WTC11 (cell line): ENCODE data around the gene TMX4. TPM values are rescaled to one million over a fixed set of nuclear protein-coding genes. Genes with fewer than 3 reads are reported as not detected.

Experiments
- ATAC-seq: fragments of 200-7000 bp; cut with Tn5 transposase; 2 replicates; pipeline ENCODE4 v1.10.0; 2021; ENCODE audit warnings: mild to moderate bottlenecking, moderate library complexity
- CTCF ChIA-PET: fragments of 300-600 bp; sonication (Branson Sonifier 250); formaldehyde crosslinking; loops from one replicate; lab custom pipeline; 2021; ENCODE audit warnings: antibody characterized with exemption; lab: Charles Lee
- POLR2A ChIA-PET: fragments of 350-600 bp; sonication (Branson Sonifier 250); formaldehyde crosslinking; loops from one replicate; lab custom pipeline; 2021; ENCODE audit warnings: antibody characterized with exemption; lab: Charles Lee
- DNase-seq: peaks from one replicate; pipeline ENCODE4 v3.0.0; 2021; ENCODE audit warnings: low spot score
- H3K27ac Mint-ChIP-seq: 2 replicates; pipeline ENCODE4 v1.8.0; 2021; ENCODE audit warnings: mixed read lengths
- H3K27me3 Mint-ChIP-seq: 2 replicates; pipeline ENCODE4 v1.8.0; 2021; ENCODE audit warnings: low read depth, mild to moderate bottlenecking, moderate library complexity, mixed read lengths
- H3K36me3 Mint-ChIP-seq: 2 replicates; pipeline ENCODE4 v1.8.0; 2021; ENCODE audit warnings: mixed read lengths
- H3K4me1 Mint-ChIP-seq: 2 replicates; pipeline ENCODE4 v1.8.0; 2022; ENCODE audit warnings: mixed read lengths
- H3K4me3 Mint-ChIP-seq: 2 replicates; pipeline ENCODE4 v1.8.0; 2021; ENCODE audit warnings: mild to moderate bottlenecking, moderate library complexity, mixed read lengths
- H3K9me3 Mint-ChIP-seq: 2 replicates; pipeline ENCODE4 v1.8.0; 2021; ENCODE audit warnings: mixed read lengths
- ATF1 ChIP-seq: sonication (generic); formaldehyde crosslinking; IDR thresholded peaks from 2 replicates; pipeline ENCODE4 v1.8.1; 2023; ENCODE audit warnings: mild to moderate bottlenecking, moderate library complexity, missing genetic modification reagents
- CREB1 ChIP-seq: sonication (generic); formaldehyde crosslinking; IDR thresholded peaks from 2 replicates; pipeline ENCODE4 v1.8.0; 2023; ENCODE audit warnings: mild to moderate bottlenecking, missing genetic modification reagents
- E2F1 ChIP-seq: sonication (generic); formaldehyde crosslinking; IDR thresholded peaks from 2 replicates; pipeline ENCODE4 v1.8.0; 2022; ENCODE audit warnings: mild to moderate bottlenecking, missing genetic modification reagents
- EMX1 ChIP-seq: fragments of 250-450 bp; sonication (Bioruptor Pico); IDR thresholded peaks from 2 replicates; pipeline ENCODE4 v1.8.0; 2021; ENCODE audit warnings: mild to moderate bottlenecking
- FOXP1 ChIP-seq: sonication (generic); formaldehyde crosslinking; IDR thresholded peaks from 2 replicates; pipeline ENCODE4 v1.8.0; 2022; ENCODE audit warnings: missing genetic modification reagents, mild to moderate bottlenecking, moderate library complexity, borderline replicate concordance
- GTF2I ChIP-seq: fragments of 250-450 bp; sonication (Bioruptor Pico); conservative IDR thresholded peaks from 2 replicates; pipeline ENCODE4 v1.4.0; 2021; ENCODE audit warnings: mild to moderate bottlenecking
- MLX ChIP-seq: sonication (generic); formaldehyde crosslinking; IDR thresholded peaks from 2 replicates; pipeline ENCODE4 v1.8.1; 2023; ENCODE audit warnings: mild to moderate bottlenecking, missing genetic modification reagents, moderate library complexity
- MXD4 ChIP-seq: fragments of 250-450 bp; sonication (Bioruptor Pico); IDR thresholded peaks from 2 replicates; pipeline ENCODE4 v1.8.0; 2021; ENCODE audit warnings: mild to moderate bottlenecking, moderate library complexity, borderline replicate concordance
- MYBL2 ChIP-seq: sonication (generic); formaldehyde crosslinking; IDR thresholded peaks from 2 replicates; pipeline ENCODE4 v1.8.1; 2023; ENCODE audit warnings: mild to moderate bottlenecking, moderate library complexity, missing genetic modification reagents
- NFE2L1 ChIP-seq: sonication (generic); formaldehyde crosslinking; IDR thresholded peaks from 2 replicates; pipeline ENCODE4 v1.8.1; 2023; ENCODE audit warnings: missing genetic modification reagents
- PRDM15 ChIP-seq: sonication (generic); formaldehyde crosslinking; IDR thresholded peaks from 2 replicates; pipeline ENCODE4 v1.8.0; 2022; ENCODE audit warnings: missing genetic modification reagents
- SMAD3 ChIP-seq: sonication (generic); formaldehyde crosslinking; IDR thresholded peaks from 2 replicates; pipeline ENCODE4 v1.8.0; 2022; ENCODE audit warnings: missing genetic modification reagents, mild to moderate bottlenecking, borderline replicate concordance
- TP53 ChIP-seq: sonication (generic); formaldehyde crosslinking; IDR thresholded peaks from 2 replicates; pipeline ENCODE4 v1.8.1; 2023; ENCODE audit warnings: mild to moderate bottlenecking, missing genetic modification reagents
- USF2 ChIP-seq: sonication (generic); formaldehyde crosslinking; IDR thresholded peaks from 2 replicates; pipeline ENCODE4 v1.8.1; 2023; ENCODE audit warnings: mild to moderate bottlenecking, missing genetic modification reagents, moderate library complexity
- ZNF138 ChIP-seq: sonication (generic); formaldehyde crosslinking; conservative IDR thresholded peaks from 2 replicates; pipeline ENCODE4 v1.8.1; 2022; ENCODE audit warnings: mild to moderate bottlenecking, moderate library complexity, missing genetic modification reagents
- ZNF396 ChIP-seq: fragments of 250-450 bp; sonication (Bioruptor Pico); IDR thresholded peaks from 2 replicates; pipeline ENCODE4 v1.8.0; 2021; ENCODE audit warnings: mild to moderate bottlenecking, moderate library complexity, borderline replicate concordance
- ZNF416 ChIP-seq: fragments of 250-450 bp; sonication (Bioruptor Pico); IDR thresholded peaks from 2 replicates; pipeline ENCODE4 v1.9.0; 2021; ENCODE audit warnings: mild to moderate bottlenecking, inconsistent platforms
- total RNA-seq: library from RNA; stranded (reverse); gene quantifications from 3 replicates; pipeline ENCODE4 v1.2.3, GENCODE V29; 2021
- TF ChIP-seq, protein P1 (sequence below): fragments of 250-450 bp; sonication (Bioruptor Pico); IDR thresholded peaks from 2 replicates; pipeline ENCODE4 v1.9.0; 2021; ENCODE audit warnings: moderate library complexity, mild to moderate bottlenecking, inconsistent platforms, borderline replicate concordance
- TF ChIP-seq, protein P2 (sequence below): sonication (generic); formaldehyde crosslinking; IDR thresholded peaks from 2 replicates; pipeline ENCODE4 v1.8.1; 2022; ENCODE audit warnings: mild to moderate bottlenecking, moderate library complexity, missing genetic modification reagents

The TMX4 gene
- total RNA-seq, 1 experiment from 2014 or later, result 9.8 TPM

DNA sequence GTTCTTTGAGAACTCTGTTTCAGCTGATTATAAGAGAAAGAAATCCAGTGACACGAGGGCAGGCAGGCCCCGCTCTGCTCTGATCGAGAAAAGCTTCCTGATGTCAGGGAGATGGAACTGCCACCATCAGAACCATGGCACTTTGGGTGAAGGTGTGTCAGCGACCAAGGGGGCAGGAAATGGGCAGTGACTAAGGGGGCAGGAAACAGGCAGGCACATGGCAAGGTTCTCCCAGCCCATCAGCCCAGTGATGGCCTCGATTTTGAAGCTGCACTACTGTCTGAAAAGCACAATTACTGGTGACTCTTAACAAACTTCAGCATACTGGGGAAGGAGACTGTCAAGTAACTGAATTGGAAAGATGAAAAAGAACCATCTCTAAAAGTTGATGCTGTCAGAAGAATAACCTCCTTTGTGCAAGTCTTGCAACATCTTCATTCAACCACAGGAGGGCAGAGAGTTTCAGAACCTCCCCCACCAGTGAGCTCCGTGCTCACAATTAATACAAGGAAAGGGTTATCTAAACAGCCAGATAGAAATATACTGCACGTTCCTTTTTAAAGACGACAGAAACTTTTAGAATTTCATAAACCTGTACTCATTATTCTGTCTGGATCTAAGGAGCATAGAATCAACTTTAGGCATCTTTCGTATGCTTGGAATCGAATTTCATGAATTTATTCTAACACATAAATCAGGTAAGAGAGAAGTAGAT lies 39.1 kb downstream of the TMX4 start (continued):
- no peak for TF ChIP-seq ZNF416 (CRISPR knock-in tag)
- no peak for TF ChIP-seq ZNF138 (CRISPR knock-in tag)
- TF ChIP-seq, all 79 proteins: peak for 2

DNA sequence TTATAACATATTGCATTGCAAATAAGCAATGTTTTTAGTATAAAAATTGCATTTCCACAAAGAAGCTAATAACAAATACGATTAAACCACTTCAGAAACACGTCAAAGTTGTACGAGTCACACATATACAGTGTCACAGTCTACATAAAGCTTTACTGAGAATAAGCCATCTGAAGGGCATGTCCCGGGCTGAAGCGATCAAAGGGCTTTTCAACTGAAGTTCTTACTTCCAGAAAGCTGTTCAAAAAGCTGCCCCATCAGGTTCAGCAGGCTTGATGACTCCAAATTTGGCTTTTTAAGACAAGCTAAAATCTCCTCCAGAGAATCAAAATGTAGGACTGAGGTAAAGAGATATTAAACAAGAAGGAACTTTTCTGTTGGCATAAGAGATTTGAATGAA lies 41.9 kb downstream of the TMX4 start:
- Mint-ChIP-seq H3K27me3 (peaks cover 9% of the 10 kb centered on the region), H3K4me1 (peaks cover 6% of the 10 kb centered on the region)
- POLR2A ChIA-PET, result no interaction called here

More for the DNA sequence above, 41.9 kb downstream of the TMX4 start:
- ATAC-seq (no peak), DNase-seq (no peak)
- H3K4me3 Mint-ChIP-seq, result no peak overlapping the region
- no peaks in the 10 kb centered on the region for H3K36me3 Mint-ChIP-seq
- no peaks in the 10 kb centered on the region for H3K9me3 Mint-ChIP-seq
- no peak for TF ChIP-seq EMX1 (CRISPR knock-in tag)
- no peak for TF ChIP-seq MXD4
- no peak for TF ChIP-seq PRDM15 (CRISPR knock-in tag)
- no peak for TF ChIP-seq GTF2I
- TF ChIP-seq, protein P1, sequence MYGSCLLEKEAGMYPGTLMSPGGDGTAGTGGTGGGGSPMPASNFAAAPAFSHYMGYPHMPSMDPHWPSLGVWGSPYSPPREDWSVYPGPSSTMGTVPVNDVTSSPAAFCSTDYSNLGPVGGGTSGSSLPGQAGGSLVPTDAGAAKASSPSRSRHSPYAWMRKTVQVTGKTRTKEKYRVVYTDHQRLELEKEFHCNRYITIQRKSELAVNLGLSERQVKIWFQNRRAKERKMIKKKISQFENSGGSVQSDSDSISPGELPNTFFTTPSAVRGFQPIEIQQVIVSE (CRISPR knock-in tag), result no peak
- TF ChIP-seq CREB1, result no peak
- no peak for TF ChIP-seq USF2 (CRISPR knock-in tag)
- TF ChIP-seq TP53, result no peak
- no peak for TF ChIP-seq ATF1
- TF ChIP-seq E2F1, result no peak
- TF ChIP-seq FOXP1, result no peak
- TF ChIP-seq MLX (CRISPR knock-in tag), result no peak
- no peak for TF ChIP-seq MYBL2 (CRISPR knock-in tag)
- TF ChIP-seq, protein P2, sequence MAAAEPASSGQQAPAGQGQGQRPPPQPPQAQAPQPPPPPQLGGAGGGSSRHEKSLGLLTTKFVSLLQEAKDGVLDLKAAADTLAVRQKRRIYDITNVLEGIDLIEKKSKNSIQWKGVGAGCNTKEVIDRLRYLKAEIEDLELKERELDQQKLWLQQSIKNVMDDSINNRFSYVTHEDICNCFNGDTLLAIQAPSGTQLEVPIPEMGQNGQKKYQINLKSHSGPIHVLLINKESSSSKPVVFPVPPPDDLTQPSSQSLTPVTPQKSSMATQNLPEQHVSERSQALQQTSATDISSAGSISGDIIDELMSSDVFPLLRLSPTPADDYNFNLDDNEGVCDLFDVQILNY (CRISPR knock-in tag), result no peak
- TF ChIP-seq SMAD3 (CRISPR knock-in tag), result no peak
- no peak for TF ChIP-seq NFE2L1 (CRISPR knock-in tag)
- TF ChIP-seq ZNF396 (CRISPR knock-in tag), result no peak
- CTCF ChIA-PET, result no interaction called here
- H3K27ac Mint-ChIP-seq, result no peak overlapping the region
